ENCODE measurements around the gene ADAMTSL5. TPM values are rescaled to one million over a fixed set of nuclear protein-coding genes. Genes with fewer than 3 reads are reported as not detected.
"Not testable (repeated sequence)": the region's sequence is repeated elsewhere in the genome, so short reads cannot be mapped to it uniquely, and the experiment has no call there.

ADAMTSL5 gene
- total RNA-seq, 2 experiments from 2014 or later: 1.1 to 1.5 TPM

- no peaks in the 10 kb centered on the region for H3K4me1 Mint-ChIP-seq
- no peak overlapping the region for H3K4me3 Mint-ChIP-seq
- H3K36me3 Mint-ChIP-seq: no peaks in the 10 kb centered on the region
- H3K9me3 Mint-ChIP-seq: no peaks in the 10 kb centered on the region
- no peak for DNase-seq
- H3K27me3 Mint-ChIP-seq: peaks cover 37% of the 10 kb centered on the region
- H3K27ac Mint-ChIP-seq: no peak overlapping the region
Observed at GRCh38 chr19:1538978-1539377, 26.2 kb upstream of the ADAMTSL5 start.

GRCh38 chr19:1535699-1536098 is 22.9 kb upstream of the ADAMTSL5 start:
- H3K4me1 Mint-ChIP-seq, DNase-seq, H3K9me3 Mint-ChIP-seq, H3K36me3 Mint-ChIP-seq, H3K27ac Mint-ChIP-seq, H3K4me3 Mint-ChIP-seq: not testable (repeated sequence)
- peaks cover 30% of the 10 kb centered on the region for H3K27me3 Mint-ChIP-seq

- H3K4me3 Mint-ChIP-seq: no peak overlapping the region
- no peak overlapping the region for H3K27ac Mint-ChIP-seq
- H3K27me3 Mint-ChIP-seq: peaks cover 29% of the 10 kb centered on the region
- H3K9me3 Mint-ChIP-seq: no peaks in the 10 kb centered on the region
- DNase-seq: no peak
- H3K4me1 Mint-ChIP-seq: no peaks in the 10 kb centered on the region
- no peaks in the 10 kb centered on the region for H3K36me3 Mint-ChIP-seq
Observed at GRCh38 chr19:1534972-1535371, 22.2 kb upstream of the ADAMTSL5 start.

- Mint-ChIP-seq H3K4me1 (no peaks in the 10 kb centered on the region), H3K36me3 (no peaks in the 10 kb centered on the region), H3K9me3 (no peaks in the 10 kb centered on the region), H3K27ac (no peak overlapping the region), H3K4me3 (no peak overlapping the region), H3K27me3 (peaks cover 29% of the 10 kb centered on the region)
- no peak for DNase-seq
Observed at GRCh38 chr19:1533510-1534150, 20.8 kb upstream of the ADAMTSL5 start.

- H3K27me3 Mint-ChIP-seq: peaks cover 31% of the 10 kb centered on the region
- no peaks in the 10 kb centered on the region for H3K9me3 Mint-ChIP-seq
- H3K36me3 Mint-ChIP-seq: no peaks in the 10 kb centered on the region
- H3K27ac Mint-ChIP-seq: no peak overlapping the region
- no peaks in the 10 kb centered on the region for H3K4me1 Mint-ChIP-seq
- no peak for DNase-seq
- H3K4me3 Mint-ChIP-seq: no peak overlapping the region
Observed at GRCh38 chr19:1532003-1532402, 19.2 kb upstream of the ADAMTSL5 start.

- Mint-ChIP-seq H3K9me3 (no peaks in the 10 kb centered on the region), H3K4me1 (no peaks in the 10 kb centered on the region), H3K36me3 (no peaks in the 10 kb centered on the region), H3K4me3 (no peak overlapping the region), H3K27me3 (peaks cover 33% of the 10 kb centered on the region), H3K27ac (no peak overlapping the region)
- no peak for DNase-seq
Observed at GRCh38 chr19:1531587-1531986, 18.8 kb upstream of the ADAMTSL5 start.

GRCh38 chr19:1530856-1531255 is 18.0 kb upstream of the ADAMTSL5 start:
- not testable (repeated sequence) for H3K4me3 Mint-ChIP-seq, H3K4me1 Mint-ChIP-seq, H3K36me3 Mint-ChIP-seq, H3K9me3 Mint-ChIP-seq, DNase-seq, H3K27ac Mint-ChIP-seq
- peaks cover 41% of the 10 kb centered on the region for H3K27me3 Mint-ChIP-seq

GRCh38 chr19:1529430-1529816 is 16.6 kb upstream of the ADAMTSL5 start:
- Mint-ChIP-seq H3K27ac (no peak overlapping the region), H3K9me3 (no peaks in the 10 kb centered on the region), H3K36me3 (no peaks in the 10 kb centered on the region), H3K4me3 (no peak overlapping the region), H3K27me3 (peaks cover 48% of the 10 kb centered on the region), H3K4me1 (peaks cover 3% of the 10 kb centered on the region)
- no peak for DNase-seq

- Mint-ChIP-seq H3K9me3 (no peaks in the 10 kb centered on the region), H3K4me3 (no peak overlapping the region), H3K27me3 (peaks cover 51% of the 10 kb centered on the region), H3K27ac (no peak overlapping the region), H3K36me3 (no peaks in the 10 kb centered on the region), H3K4me1 (peaks cover 4% of the 10 kb centered on the region)
- DNase-seq: no peak
Observed at GRCh38 chr19:1528596-1529429, 16.0 kb upstream of the ADAMTSL5 start.

GRCh38 chr19:1527650-1528309 is 15.0 kb upstream of the ADAMTSL5 start:
- Mint-ChIP-seq H3K27me3 (peaks cover 59% of the 10 kb centered on the region), H3K4me3 (no peak overlapping the region), H3K9me3 (no peaks in the 10 kb centered on the region), H3K27ac (no peak overlapping the region), H3K36me3 (no peaks in the 10 kb centered on the region), H3K4me1 (peaks cover 4% of the 10 kb centered on the region)
- DNase-seq: no peak

- H3K4me3 Mint-ChIP-seq: no peak overlapping the region
- peaks cover 59% of the 10 kb centered on the region for H3K27me3 Mint-ChIP-seq
- H3K27ac Mint-ChIP-seq: no peak overlapping the region
- no peaks in the 10 kb centered on the region for H3K9me3 Mint-ChIP-seq
- no peaks in the 10 kb centered on the region for H3K36me3 Mint-ChIP-seq
- no peak for DNase-seq
- peaks cover 4% of the 10 kb centered on the region for H3K4me1 Mint-ChIP-seq
Observed at GRCh38 chr19:1526979-1527649, 14.3 kb upstream of the ADAMTSL5 start.

- Mint-ChIP-seq H3K36me3 (no peaks in the 10 kb centered on the region), H3K4me3 (no peak overlapping the region), H3K27ac (no peak overlapping the region), H3K27me3 (peaks cover 56% of the 10 kb centered on the region), H3K9me3 (no peaks in the 10 kb centered on the region), H3K4me1 (peaks cover 4% of the 10 kb centered on the region)
- no peak for DNase-seq
Observed at GRCh38 chr19:1526066-1526778, 13.4 kb upstream of the ADAMTSL5 start.

- Mint-ChIP-seq H3K27ac (no peak overlapping the region), H3K4me1 (peaks cover 4% of the 10 kb centered on the region), H3K27me3 (peaks cover 59% of the 10 kb centered on the region)
Observed at GRCh38 chr19:1525343-1525742, 12.5 kb upstream of the ADAMTSL5 start.

GRCh38 chr19:1524972-1525325 is 12.1 kb upstream of the ADAMTSL5 start:
- peaks cover 4% of the 10 kb centered on the region for H3K4me1 Mint-ChIP-seq
- H3K36me3 Mint-ChIP-seq: no peaks in the 10 kb centered on the region
- H3K9me3 Mint-ChIP-seq: no peaks in the 10 kb centered on the region
- no peak for DNase-seq
- peaks cover 55% of the 10 kb centered on the region for H3K27me3 Mint-ChIP-seq
- H3K4me3 Mint-ChIP-seq: no peak overlapping the region
- H3K27ac Mint-ChIP-seq: no peak overlapping the region

More at GRCh38 chr19:1525343-1525742, 12.5 kb upstream of the ADAMTSL5 start:
- DNase-seq: no peak
- Mint-ChIP-seq H3K9me3 (no peaks in the 10 kb centered on the region), H3K4me3 (no peak overlapping the region), H3K36me3 (no peaks in the 10 kb centered on the region)

Data from activated naive CD8-positive, alpha-beta T cell treated with anti-CD3 and anti-CD28 coated beads for 36 hours (primary cell).